ENCODE measurements around the gene MBOAT7.
A peak's percentile ranks its signal among the peaks of the same experiment; 100 is the strongest.

The MBOAT7 gene

DNA sequence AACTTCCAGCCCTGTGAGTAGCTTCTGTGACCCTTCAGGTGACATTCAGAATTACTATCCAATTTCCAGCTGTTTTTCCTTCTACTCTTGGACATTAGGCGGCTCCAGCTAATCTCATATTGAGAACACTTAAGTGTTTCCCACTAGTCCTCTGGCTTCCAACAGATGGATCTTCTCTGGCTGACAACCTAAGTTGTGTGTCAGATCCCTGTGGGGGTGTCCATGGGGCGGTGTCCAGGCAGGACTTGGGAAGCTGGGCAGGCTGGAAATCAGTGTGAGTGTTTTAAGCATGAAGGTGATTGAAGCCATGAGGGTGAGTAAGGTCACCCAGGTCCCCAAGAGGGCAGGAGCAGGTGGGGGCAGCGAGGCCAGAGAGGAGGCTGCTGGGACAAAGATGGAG is 41.7 kb downstream of the MBOAT7 start:
- DNase-seq (ENCODE audit: low read depth in 1 of 2, low spot score in 1 of 2) = no peak

DNA sequence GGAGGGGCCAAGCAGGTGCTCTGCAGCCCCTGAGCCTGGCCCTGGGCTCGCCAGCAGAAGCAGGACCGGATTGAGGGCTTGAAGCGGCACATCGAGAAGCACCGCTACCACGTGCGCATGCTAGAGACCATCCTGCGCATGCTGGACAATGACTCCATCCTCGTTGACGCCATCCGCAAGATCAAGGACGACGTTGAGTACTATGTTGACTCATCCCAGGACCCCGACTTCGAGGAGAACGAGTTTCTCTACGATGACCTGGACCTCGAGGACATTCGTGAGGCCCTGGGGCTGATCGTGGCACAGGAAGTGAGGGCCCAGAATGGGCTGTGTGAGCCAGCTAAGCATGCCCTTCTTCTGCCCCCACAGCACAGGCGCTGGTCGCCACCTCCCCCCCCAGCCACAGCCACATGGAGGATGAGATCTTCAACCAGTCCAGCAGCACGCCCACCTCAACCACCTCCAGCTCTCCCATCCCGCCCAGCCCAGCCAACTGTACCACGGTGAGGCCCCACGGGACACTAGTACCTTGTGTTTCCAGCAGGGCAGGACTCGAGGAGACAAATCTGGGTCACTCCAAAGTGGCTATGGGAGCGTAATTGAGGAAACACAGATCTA is 43.7 kb downstream of the MBOAT7 start:
- DNase-seq (ENCODE audit: low read depth in 1 of 2, low spot score in 1 of 2) = no peak

DNA sequence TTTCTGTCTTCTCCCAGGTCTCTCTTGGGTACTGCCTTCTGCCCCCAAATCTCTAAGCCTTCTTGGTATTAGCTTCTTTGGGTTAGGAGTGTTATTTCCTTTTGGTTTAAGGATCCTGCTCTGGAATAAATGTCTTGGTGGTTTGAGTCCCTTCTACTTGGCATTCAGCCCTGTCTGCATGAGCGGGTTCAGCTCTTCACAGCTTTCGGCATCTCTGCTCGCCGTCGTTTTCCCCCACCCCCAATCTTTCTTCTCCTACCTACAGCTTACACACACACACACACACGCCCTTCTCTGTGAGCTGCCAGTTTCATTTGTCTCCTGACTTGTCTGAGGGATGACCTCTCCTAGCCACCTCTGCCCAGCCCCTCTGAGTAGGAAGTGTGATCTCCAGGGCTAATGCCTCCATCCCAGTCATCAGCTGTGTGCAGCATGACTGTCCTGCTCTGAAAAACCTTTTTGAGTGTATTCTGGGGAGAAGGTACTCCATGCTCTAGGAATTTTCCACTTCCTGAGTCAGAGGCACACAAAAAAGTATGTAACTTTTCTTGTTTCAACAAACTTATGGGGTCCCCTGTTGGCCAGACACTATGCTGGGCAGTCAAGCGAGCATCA is 47.1 kb downstream of the MBOAT7 start:
- no peak for DNase-seq (ENCODE audit: low read depth in 1 of 2, low spot score in 1 of 2)

DNA sequence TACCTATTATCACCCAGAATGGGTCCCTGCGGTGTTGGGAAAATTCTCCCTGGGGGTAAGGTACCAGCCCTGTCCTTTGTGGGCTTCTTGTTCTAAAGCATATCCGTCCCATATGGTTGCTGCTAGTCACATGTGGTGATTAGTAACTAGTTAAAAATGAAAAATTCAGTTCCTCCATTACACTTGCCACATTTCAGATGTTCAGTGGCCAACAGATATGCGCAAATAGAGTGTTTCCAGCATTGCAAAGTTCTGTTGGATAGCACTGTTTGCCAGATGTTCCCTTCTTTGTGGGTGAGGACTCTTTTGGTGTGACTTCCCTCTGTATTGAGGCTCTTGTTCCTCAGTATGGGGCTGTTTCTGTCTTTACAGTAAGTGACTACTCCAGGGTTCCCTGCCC is 48.0 kb downstream of the MBOAT7 start:
- no peak for DNase-seq (ENCODE audit: low read depth in 1 of 2, low spot score in 1 of 2)

DNA sequence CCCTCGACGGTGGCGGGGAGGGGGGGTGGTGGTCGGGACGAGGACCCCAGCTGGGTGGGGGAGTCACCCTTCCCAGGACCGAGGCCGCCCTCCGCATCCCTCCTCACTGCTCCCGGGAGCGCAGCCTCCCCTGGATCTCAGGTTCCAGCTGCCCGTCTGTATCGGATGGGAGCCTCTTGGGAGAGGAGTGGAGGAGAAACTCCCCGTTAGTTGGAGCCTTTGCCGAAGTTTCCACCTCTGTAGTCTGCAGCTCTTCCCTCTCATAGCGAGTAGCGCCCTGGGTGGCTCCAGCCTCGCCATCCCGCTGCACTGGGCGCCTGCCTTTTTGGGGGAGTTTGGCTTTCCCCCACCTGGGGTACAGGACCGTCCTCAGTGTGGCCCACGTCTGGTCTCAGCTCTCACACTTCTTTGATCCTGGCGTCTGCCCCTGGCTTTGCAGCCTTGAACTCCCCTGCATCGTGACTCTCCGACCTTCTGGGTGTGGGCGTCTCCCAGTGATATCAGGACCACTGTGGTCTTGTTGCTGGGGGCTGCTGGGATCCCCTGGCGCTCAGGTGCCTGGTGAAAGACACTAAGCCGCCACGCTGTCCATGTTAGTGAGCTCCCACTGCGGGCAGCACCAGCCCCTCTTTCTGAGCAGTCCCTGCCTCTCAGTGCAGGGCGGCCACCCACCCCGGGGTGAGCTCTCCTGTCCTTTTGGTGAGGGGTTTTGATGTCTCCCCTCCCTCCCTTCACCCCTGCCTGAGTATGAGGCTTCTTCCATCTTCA is 50.7 kb downstream of the MBOAT7 start:
- no peak for DNase-seq (ENCODE audit: low read depth in 1 of 2, low spot score in 1 of 2)

DNA sequence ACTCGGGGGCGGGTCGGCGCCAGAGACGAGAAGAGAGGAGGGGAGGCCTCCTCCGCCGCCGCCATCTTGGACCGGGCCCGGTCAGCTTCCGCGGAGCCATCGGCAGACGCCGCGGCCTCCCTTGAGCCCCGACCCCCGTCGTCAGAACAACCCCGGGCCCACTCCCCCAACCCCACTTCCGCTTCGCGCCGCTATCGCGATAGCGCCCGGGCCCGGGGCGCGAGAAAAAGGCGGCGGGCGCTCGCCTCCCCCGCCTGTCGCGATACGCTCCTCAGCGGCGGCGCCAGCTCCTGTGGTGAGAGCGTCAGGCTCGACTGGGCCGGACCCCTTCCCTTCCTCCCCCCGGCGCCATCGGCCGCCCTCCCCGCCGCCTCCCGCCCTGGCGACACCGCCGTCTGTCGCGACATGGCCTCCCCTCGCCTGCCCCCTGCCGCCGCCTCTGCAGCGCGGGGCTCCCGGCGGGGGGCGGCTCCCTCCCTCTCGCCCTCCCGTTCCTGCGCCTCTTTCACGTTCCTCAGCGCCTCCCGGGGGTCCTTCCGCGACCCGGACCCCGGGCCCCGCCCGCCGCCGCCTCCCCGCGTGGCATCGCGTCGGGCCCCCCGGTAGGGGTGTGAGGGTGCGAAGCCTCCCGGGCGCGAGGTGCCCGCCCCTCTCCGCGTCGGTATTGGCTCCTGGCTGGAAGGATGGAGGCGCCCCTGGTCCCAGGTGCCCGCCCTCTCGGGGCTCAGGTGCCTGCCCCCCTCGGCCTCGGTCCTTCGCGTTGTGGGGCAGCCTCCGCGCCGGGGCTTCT is 51.5 kb downstream of the MBOAT7 start, which contains the start of gene CNOT3:
TSS of gene CNOT3 (plus strand) at position 64 of the 790 bp plus-strand sequence. CDS start 5,217 bp downstream, outside the sequence.
- no peak for DNase-seq (ENCODE audit: low read depth in 1 of 2, low spot score in 1 of 2)

DNA sequence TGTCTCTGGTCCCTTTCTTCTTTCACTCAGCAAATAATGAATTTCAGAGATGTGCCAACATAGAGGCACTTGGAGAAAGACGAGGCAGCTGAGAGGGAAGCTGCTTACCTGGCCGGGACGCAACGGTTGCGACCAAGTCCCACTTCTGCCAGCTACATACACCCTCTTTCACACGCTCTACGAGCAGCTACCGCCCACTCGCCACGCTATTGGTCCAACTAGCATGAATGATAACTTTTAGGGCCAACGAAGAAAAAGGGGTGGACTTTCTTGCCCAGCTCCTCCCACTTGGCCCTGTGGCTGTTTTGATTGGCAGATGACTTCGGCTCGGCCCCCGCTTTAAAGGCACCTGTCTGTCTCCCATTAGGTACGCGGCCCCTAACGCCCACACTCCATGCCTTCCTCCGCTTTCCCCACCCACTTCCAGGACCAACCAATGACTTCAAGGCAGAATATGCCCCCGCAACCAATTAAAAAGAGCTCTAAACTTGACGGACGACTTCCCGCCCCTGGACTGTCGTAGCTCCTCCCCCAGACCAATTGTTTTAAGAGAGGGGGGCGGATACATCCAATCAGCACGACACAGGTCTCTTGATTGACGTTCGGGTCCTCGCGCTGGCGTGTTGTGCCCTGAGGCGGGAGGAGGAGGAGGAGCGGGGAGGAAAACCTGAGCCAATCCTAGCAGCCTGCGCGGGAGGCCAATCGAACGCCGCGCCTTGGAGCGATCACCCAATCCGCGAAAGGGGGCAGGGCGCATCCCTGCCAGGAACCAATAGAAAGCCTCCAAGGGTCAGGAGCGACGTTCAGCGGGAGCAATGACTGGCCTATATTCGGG is 52.3 kb downstream of the MBOAT7 start:
- DNase-seq (ENCODE audit: low read depth in 1 of 2, low spot score in 1 of 2) = peak; percentile 95 to 99

DNA sequence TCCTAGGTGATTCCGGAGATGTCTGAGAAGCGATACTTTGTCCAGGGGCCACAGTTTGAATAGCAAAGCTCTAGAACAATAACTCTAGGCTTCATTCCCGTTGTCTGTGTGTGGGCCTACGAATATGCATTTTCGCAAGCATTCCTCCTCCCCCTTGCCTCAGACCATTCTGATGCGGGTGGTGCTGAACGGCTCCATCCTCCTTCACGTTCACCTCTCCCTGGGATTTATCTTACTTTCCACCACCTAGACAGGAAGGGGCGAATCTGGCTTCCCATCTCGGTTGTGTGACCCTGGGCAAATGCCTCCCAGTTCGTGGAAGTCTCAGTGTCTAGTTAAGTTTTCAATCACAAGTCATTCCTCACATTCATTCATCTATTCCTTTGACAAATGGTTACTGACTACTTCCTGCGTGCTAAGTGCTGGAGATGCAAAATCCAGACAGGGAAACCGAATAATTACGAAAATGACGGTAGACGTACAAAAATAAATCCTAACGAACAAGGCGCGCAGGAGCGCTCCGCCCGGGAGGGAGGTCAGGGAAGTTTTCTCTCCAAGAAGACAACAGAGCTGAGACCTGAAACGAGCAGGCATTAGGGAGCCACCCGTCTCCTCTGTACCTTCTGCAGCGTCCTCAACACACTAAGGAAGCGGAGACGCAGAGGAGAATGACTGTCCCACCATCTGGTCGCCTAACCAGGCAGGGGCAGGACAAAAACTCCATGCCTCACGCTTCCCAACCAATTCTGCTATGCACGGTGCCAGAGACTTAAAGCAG is 53.1 kb downstream of the MBOAT7 start:
- DNase-seq (ENCODE audit: low read depth in 1 of 2, low spot score in 1 of 2) = no peak

DNA sequence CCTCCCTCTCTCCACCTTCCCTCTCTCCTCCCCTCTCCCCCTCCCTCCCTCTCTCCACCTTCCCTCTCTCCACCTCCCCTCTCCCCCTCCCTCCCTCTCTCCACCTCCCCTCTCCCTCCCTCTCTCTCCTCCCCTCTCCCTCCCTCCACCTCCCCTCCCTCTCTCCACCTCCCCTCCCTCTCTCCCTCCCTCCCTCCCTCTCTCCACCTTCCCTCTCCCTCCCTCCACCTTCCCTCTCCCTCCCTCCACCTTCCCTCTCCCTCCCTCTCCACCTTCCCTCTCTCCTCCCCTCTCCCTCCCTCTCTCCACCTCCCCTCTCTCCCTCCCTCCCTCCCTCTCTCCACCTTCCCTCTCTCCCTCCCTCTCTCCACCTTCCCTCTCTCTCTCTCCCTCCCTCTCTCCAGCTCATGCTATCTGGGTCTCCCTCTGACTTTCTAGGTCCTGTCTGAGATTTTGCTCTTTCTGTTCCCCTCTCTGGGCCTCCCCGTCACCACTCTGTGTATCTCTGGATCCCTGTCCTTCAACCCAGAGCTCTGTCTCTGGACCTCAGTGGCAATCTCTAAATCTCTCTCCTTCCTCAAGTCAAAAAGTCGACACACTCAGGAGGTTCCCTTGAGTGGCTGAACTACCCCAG is 55.3 kb downstream of the MBOAT7 start:
- no peak for DNase-seq (ENCODE audit: low read depth in 1 of 2, low spot score in 1 of 2)

DNA sequence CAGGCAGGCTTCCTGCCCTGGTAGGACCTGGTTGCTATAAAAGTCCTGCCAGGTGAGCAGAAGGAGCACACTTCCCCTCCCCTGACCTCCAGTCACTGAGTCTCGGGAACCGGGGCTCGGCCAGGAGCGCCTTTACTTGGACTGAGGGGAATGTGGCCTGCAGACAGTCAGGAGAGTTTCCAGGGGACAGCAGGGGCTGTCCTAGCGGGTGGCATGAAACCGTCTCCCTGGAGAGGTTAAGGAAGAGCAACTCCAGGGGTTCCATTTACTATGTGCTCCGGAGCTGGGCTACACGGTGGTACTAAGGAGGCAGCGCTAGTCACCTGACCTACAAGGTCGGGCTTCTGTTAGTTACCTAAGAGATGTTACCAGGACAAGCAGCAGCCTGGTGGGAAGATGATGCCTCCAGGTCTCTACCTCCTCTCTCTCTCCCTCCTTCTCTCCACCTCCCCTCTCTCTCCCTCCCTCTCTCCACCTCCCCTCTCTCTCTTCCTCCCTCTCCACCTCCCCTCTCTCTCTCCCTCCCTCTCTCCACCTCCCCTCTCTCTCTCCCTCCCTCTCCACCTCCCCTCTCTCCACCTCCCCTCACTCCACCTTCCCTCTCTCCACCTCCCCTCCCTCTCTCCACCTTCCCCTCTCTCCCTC is 55.9 kb downstream of the MBOAT7 start:
- no peak for DNase-seq (ENCODE audit: low read depth in 1 of 2, low spot score in 1 of 2)

DNA sequence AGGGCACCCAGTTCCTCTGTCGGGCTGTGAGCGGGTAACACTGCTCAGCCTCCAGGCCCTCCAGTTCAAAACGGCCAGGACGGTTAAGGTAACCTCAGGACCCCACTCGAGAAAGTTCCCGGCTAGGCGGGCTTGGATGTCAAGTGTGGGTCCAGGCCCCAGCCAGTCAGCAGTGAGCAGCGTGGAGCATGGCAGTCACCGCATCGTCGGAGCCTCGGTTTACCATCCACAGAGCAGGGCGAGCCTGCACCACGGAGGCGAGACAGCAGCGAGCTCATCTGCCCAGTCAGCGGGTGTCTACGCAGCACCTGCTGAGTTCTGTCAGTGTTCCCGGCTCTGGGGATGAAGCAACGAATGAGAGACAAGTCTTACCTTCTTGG is 59.8 kb downstream of the MBOAT7 start:
- DNase-seq (ENCODE audit: low read depth in 1 of 2, low spot score in 1 of 2) = no peak

DNA sequence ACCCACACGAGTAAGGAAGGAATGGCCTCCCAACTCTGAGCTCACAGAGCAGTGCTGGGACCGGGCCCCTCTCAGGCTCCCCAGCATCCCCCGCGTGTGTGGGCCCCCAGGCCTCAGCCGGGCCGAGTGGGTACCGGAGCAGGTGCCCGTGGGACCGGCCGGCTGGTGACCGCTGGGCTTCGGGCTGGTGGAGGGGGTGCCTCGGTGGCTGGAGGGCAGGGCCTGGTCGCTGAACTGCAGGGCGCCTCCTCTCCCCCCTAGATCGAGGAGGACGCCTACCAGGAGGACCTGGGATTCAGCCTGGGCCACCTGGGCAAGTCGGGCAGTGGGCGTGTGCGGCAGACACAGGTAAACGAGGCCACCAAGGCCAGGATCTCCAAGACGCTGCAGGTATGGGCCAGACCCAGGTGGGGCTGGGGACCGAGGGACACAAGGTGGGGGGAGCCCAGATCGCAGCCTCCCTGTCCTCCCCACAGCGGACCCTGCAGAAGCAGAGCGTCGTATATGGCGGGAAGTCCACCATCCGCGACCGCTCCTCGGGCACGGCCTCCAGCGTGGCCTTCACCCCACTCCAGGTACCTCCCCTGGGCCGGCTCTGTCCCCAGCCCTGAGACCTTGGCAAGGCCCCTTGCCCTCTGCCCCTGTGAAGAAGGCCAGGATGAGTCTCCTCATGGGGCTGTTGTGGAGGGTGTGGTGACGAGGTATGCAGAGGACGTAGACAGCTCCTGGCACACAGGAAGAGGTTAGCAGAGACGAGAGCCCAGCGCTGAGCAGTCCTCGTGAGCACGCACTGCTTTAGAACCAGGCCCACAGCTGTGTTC is 60.4 kb downstream of the MBOAT7 start:
- no peak for DNase-seq (ENCODE audit: low read depth in 1 of 2, low spot score in 1 of 2)

DNA sequence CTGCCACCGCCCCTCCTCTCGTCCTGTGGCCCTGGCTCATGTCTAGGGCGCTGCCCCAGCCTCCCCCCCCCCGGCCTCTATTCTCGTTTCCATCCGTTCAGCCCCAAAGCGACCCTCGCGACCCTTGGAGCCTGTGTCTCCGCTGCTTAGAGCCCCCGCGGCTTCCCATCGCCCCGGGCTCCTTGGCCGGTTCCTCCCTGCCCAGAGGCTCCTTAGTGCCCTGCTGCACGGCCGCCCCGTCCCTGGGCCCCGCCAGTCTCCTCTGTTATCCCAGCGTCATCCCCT is 61.0 kb downstream of the MBOAT7 start:
- no peak for DNase-seq (ENCODE audit: low read depth in 1 of 2, low spot score in 1 of 2)

DNA sequence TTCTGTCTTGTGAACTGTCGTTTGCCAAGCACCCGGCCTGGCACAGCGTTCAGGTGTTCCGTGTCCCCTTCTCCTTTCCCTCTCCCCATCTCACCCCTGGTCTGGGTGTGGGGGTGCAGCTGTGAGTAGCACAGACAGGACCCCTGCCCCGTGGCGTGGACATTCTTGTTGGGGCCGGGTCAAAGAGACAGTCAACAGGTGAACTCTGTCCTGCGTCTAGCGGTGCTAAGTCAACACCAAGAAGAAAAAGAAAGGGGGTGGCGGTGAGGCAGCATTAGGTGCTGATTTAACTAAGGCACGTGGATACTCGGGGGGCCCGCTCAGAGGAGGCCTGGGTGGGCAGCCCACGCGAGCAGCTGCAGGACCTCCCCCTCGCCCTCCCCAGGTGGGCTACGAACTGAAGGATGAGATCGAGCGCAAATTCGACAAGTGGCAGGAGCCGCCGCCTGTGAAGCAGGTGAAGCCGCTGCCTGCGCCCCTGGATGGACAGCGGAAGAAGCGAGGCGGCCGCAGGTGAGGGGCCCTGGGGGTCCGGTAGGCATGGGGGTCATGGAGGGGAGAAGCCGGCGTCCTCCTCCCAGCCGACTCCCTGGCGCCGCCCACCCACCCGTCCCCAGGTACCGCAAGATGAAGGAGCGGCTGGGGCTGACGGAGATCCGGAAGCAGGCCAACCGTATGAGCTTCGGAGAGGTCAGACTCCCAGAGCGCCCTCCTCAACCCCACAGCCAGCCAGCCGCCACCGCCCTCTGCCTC is 61.5 kb downstream of the MBOAT7 start:
- DNase-seq (ENCODE audit: low read depth in 1 of 2, low spot score in 1 of 2) = no peak

DNA sequence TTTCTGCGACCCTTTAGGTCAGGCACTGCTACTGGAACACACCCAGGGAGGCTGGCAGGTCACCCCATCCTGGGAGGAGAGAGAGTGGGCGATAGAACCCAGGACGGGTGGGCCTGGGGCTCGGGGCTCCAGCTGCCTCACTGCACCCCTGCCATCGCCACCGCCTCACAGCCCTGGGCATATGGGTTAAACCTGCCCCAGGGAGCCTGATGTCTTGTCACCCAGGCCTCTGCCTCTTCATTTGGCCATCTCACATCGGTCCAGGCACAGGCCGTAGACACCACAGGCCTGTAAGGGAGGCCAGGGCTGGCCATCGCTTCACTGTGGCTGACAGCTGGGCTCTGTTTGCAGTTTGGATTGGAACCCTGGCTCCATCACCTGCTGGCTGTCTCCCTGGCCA is 63.7 kb downstream of the MBOAT7 start:
- no peak for DNase-seq (ENCODE audit: low read depth in 1 of 2, low spot score in 1 of 2)

DNA sequence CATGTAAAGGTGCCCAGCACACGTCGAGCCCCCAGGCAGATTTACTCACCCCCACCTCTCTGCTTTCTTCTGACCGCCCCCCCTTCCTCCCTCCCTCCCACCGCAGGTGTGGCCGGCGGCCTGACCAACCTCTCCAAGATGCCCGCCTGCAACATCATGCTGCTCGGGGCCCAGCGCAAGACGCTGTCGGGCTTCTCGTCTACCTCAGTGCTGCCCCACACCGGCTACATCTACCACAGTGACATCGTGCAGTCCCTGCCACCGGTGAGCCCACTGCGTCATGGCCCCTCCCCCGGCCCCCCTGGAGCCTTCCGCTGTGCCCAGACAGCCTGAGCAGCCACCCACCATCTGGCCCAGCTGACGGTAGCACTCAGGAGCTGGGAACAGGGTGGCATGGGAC is 65.0 kb downstream of the MBOAT7 start:
- DNase-seq (ENCODE audit: low read depth in 1 of 2, low spot score in 1 of 2) = no peak

DNA sequence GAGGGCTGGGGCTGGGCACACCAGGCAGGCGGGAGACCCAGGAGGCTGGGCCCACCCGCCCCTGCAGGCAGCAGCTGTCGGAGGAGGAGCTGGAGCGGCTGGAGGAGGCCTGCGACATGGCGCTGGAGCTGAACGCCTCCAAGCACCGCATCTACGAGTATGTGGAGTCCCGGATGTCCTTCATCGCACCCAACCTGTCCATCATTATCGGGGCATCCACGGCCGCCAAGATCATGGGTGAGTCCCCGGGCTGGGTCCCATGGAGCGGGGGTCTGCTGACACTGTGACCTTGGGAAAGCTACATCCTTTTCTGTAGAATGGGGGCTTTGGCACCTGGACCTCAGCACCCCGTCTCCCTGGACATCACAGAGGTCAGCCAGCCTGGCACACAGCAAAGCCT is 65.7 kb downstream of the MBOAT7 start:
- DNase-seq (ENCODE audit: low read depth in 1 of 2, low spot score in 1 of 2) = no peak

Measured in stimulated activated CD4-positive, alpha-beta T cell treated with anti-CD3 and anti-CD28 coated beads, Interleukin-15, amount 100 ng/mL, for 1 hour (primary cell).